ENCODE measurements around the gene SH3TC1.

Gene SH3TC1

GRCh38 chr4:8255698-8256441, 56.8 kb downstream of the SH3TC1 start:
- no peak overlapping the region for H3K4me3 ChIP-seq (ENCODE audit: low read depth, low read length)
- no peak for DNase-seq (ENCODE audit: low read depth)
- TF ChIP-seq CTCF (IDR thresholded peaks at IDR 0.05; ENCODE audit: control insufficient read depth, extremely low read depth, insufficient read depth), result no peak

GRCh38 chr4:8257854-8258253, 58.8 kb downstream of the SH3TC1 start:
- no peak for TF ChIP-seq CTCF (IDR thresholded peaks at IDR 0.05; ENCODE audit: control insufficient read depth, extremely low read depth, insufficient read depth)

DNA sequence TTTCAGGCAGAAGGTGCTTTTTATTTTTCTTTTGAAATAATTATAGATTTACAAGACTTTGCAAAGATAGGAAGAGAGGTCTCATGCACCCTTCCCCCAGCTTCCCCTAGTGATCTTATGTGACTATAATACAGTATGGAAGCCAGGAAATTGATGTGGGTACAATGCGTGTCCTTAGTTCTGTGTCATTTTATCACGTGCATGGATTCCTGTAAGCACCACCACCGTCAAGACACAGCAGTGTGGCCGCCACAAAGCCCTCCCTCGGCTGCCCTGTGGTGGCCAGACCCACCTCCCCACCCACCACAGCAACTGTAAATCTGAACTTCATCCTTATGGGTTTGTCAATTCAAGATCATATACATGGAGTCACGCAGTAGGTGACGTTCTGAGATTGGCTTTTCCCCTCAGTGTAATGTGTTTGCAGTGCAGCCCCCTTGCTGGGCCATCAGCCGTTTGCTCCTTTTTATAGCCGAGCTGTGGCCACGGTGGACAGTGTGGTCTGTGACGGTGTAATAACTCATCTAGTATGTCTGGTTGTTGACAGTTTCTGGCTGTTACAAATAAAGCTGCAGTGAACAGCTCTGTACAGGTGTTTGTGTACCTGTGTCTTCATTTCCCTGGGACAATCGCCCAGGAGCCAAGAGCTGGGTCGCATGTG, 59.6 kb downstream of the SH3TC1 start:
- no peak for DNase-seq (ENCODE audit: low read depth)
- no peak overlapping the region for H3K4me3 ChIP-seq (ENCODE audit: low read depth, low read length)
- TF ChIP-seq CTCF (IDR thresholded peaks at IDR 0.05; ENCODE audit: control insufficient read depth, extremely low read depth, insufficient read depth), result no peak

More at GRCh38 chr4:8257854-8258253, 58.8 kb downstream of the SH3TC1 start:
- no peak for DNase-seq (ENCODE audit: low read depth)
- no peak overlapping the region for H3K4me3 ChIP-seq (ENCODE audit: low read depth, low read length)

DNA sequence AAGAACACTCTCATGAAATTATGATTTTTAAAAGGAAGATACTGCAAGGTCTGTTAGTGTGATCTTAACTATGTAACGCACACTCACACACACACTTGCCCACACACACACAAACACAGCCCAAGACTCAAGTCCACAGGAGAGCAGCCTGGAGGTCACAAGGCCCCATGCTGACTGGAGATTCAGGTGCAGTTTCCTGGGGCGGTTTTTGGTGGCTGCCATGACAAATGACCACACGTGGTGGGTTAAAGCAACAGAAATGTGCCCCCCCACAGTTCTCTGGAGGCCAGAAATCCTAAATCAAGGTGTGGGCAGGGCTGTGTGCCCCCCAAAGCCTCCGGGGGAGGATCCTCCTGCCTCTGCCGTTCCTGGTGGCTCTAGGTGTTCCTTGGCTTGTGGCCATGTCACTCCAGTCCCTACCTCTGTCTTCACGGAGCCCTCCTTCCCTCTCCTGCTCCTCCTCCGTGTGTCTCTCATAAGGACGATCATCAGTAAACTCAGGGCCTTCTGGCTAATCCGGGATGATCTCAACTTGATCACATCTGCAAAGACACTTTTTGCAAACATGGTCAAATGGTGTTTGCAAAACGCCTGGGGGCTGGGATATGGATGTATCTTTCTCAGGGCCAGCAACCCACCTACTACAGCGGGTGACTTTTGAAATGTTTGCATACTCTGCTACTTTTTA, 60.8 kb downstream of the SH3TC1 start:
- no peak for TF ChIP-seq CTCF (IDR thresholded peaks at IDR 0.05; ENCODE audit: control insufficient read depth, extremely low read depth, insufficient read depth)
- DNase-seq (ENCODE audit: low read depth), result no peak
- no peak overlapping the region for H3K4me3 ChIP-seq (ENCODE audit: low read depth, low read length)

DNA sequence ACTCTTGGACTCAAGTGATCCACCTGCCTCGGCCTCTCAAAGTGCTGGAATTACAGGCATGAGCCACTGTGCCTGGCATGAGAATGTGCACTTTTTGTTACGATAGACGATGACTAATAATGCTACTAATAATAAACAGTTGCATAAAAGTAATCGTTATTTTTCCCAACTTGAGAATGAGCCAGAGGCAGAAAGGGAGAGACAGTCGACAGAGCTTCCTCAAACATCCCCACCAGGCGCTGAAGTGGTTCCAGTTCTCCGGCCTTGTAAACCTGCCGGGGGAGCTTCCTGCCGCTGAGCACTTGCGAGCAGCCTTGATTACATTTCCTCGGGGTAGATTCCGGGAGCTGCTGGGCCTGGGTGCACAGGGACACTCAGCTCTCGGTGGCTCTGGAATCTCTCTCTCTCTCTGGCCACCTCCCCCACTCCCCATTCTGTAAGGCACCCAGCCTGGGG, 61.6 kb downstream of the SH3TC1 start:
- DNase-seq (ENCODE audit: low read depth), result peak; percentile 48
- H3K4me3 ChIP-seq (ENCODE audit: low read depth, low read length), result no peak overlapping the region
- TF ChIP-seq CTCF (IDR thresholded peaks at IDR 0.05; ENCODE audit: control insufficient read depth, extremely low read depth, insufficient read depth), result no peak

- TF ChIP-seq CTCF (IDR thresholded peaks at IDR 0.05; ENCODE audit: control insufficient read depth, extremely low read depth, insufficient read depth), result no peak
- no peak for DNase-seq (ENCODE audit: low read depth)
- no peak overlapping the region for H3K4me3 ChIP-seq (ENCODE audit: low read depth, low read length)
These were observed 62.9 kb downstream of the SH3TC1 start for GRCh38 chr4:8261851-8262535.

Measured in LNCaP clone FGC (cell line).